Tibial artery (tissue), 4 donors: Measurements from ENCODE around the gene VAMP1.

ENCODE experiments used
- DNase-seq, 2 donors: peaks; one replicate each; pipeline ENCODE4 v3.0.0-alpha.2; 2019
- H3K27ac ChIP-seq, 2 donors: fragments of 200-600 bp; sonication (generic) in 1 of 2; 1 replicate in 1 of 2; 2 replicates in 1 of 2; pipeline ENCODE4 v1.5.1; 2018 to 2019; ENCODE audit warnings: mild to moderate bottlenecking in 1 of 2
- H3K27me3 ChIP-seq, 2 donors: fragments of 200-600 bp; sonication (generic) in 1 of 2; one replicate each; pipeline versions ENCODE4 v1.5.1 to v1.6.0; 2016 to 2019
- H3K36me3 ChIP-seq, 3 donors: fragments of 200-600 bp; sonication (generic) in 2 of 3; one replicate each; pipeline ENCODE4 v1.5.1; 2016 to 2019; ENCODE audit warnings: mild to moderate bottlenecking in 2 of 3
- H3K4me1 ChIP-seq, 4 donors: fragments of 200-600 bp; sonication (generic) in 2 of 4; 1 replicate in 3 of 4; 2 replicates in 1 of 4; pipeline ENCODE4 v1.5.1; 2016 to 2019
- H3K4me3 ChIP-seq, 2 donors: fragments of 200-600 bp; sonication (generic) in 1 of 2; 1 replicate in 1 of 2; 2 replicates in 1 of 2; pipeline ENCODE4 v1.5.1; 2018 to 2019; ENCODE audit warnings: mild to moderate bottlenecking in 2 of 2
- H3K9me3 ChIP-seq, 3 donors: fragments of 200-600 bp; sonication (generic) in 1 of 3; one replicate each; pipeline ENCODE4 v1.5.1; 2016 to 2019
- CTCF ChIP-seq, 2 experiments: fragments of 200-600 bp in 1 of 2; fragments of 450-650 bp in 1 of 2; IDR thresholded peaks; one replicate each; pipeline ENCODE4 v1.5.1; 2017 to 2019; ENCODE audit warnings: antibody characterized with exemption in 2 of 2, mild to moderate bottlenecking in 1 of 2, moderate library complexity in 1 of 2
- intact Hi-C: fragments of 100-400 bp; cut with DNase I; formaldehyde crosslinking; loops from one replicate; pipeline ENCODE4 v1.15.0; 2023; ENCODE audit warnings: low total_unique reads

VAMP1 gene

GRCh38 chr12:6466184-6466573, 4.3 kb downstream of the VAMP1 start:
- Histone ChIP-seq H3K36me3 (peaks cover 33 to 47% (median 42%) of the 10 kb centered on the region in 3 donors), H3K4me1 (peaks cover 0 to 27% (median 18%) of the 10 kb centered on the region in 4 donors), H3K27ac (peak overlapping the region in 1 of 2 donors; percentile 30), H3K4me3 (no peak overlapping the region), H3K9me3 (no peaks in the 10 kb centered on the region), H3K27me3 (no peaks in the 10 kb centered on the region)
- intact Hi-C loops, result loop anchor here (5.0 kb wide), 1 partner anchor 129 kb away; no protein-coding TSS in a partner anchor
- no peak for TF ChIP-seq CTCF (IDR thresholded peaks at IDR 0.05)
- no peak for DNase-seq

GRCh38 chr12:6465467-6466183, 4.9 kb downstream of the VAMP1 start:
- intact Hi-C loops, result loop anchor here (2.0 to 5.0 kb wide), 2 partner anchors 43 to 128 kb away; no protein-coding TSS in a partner anchor
- peaks cover 39 to 52% (median 47%) of the 10 kb centered on the region in 3 donors for H3K36me3 ChIP-seq

GRCh38 chr12:6464531-6464930, 5.9 kb downstream of the VAMP1 start:
- no peaks in the 10 kb centered on the region for H3K9me3 ChIP-seq
- H3K27ac ChIP-seq, result no peak overlapping the region
- intact Hi-C loops, result loop anchor here (2.0 kb wide), 1 partner anchor 42 kb away; no protein-coding TSS in a partner anchor
- peaks cover 41 to 63% (median 58%) of the 10 kb centered on the region in 3 donors for H3K36me3 ChIP-seq
- H3K4me3 ChIP-seq, result no peak overlapping the region
- H3K4me1 ChIP-seq, result peaks cover 0 to 21% (median 17%) of the 10 kb centered on the region in 4 donors
- H3K27me3 ChIP-seq, result no peaks in the 10 kb centered on the region
- DNase-seq, result no peak
- no peak for TF ChIP-seq CTCF (IDR thresholded peaks at IDR 0.05)

More at GRCh38 chr12:6465467-6466183, 4.9 kb downstream of the VAMP1 start:
- DNase-seq, result peak in 1 of 2 donors; percentile 64
- H3K9me3 ChIP-seq, result no peaks in the 10 kb centered on the region
- H3K27ac ChIP-seq, result peak overlapping the region in 1 of 2 donors; percentile 30
- H3K4me3 ChIP-seq, result no peak overlapping the region
- peak; percentile 86 to 93 for TF ChIP-seq CTCF (IDR thresholded peaks at IDR 0.05)
- peaks cover 0 to 25% (median 18%) of the 10 kb centered on the region in 4 donors for H3K4me1 ChIP-seq
- H3K27me3 ChIP-seq, result no peaks in the 10 kb centered on the region

- peaks cover 48 to 70% (median 64%) of the 10 kb centered on the region in 3 donors for H3K36me3 ChIP-seq
- intact Hi-C loops, result loop anchor here (2.0 kb wide), 1 partner anchor 41 kb away; no protein-coding TSS in a partner anchor
- H3K27ac ChIP-seq, result no peak overlapping the region
- peaks cover 0 to 15% (median 10%) of the 10 kb centered on the region in 4 donors for H3K4me1 ChIP-seq
- no peak for DNase-seq
- no peaks in the 10 kb centered on the region for H3K9me3 ChIP-seq
- no peak overlapping the region for H3K4me3 ChIP-seq
- no peak for TF ChIP-seq CTCF (IDR thresholded peaks at IDR 0.05)
- no peaks in the 10 kb centered on the region for H3K27me3 ChIP-seq
Observed at GRCh38 chr12:6463858-6464257, 6.6 kb downstream of the VAMP1 start.

GRCh38 chr12:6463216-6463615, 7.3 kb downstream of the VAMP1 start:
- H3K27ac ChIP-seq, result no peak overlapping the region
- intact Hi-C loops, result no loop called here

More at GRCh38 chr12:6463216-6463615, 7.3 kb downstream of the VAMP1 start:
- Histone ChIP-seq H3K27me3 (no peaks in the 10 kb centered on the region), H3K4me1 (peaks cover 0 to 9% (median 4%) of the 10 kb centered on the region in 4 donors), H3K4me3 (no peak overlapping the region), H3K9me3 (no peaks in the 10 kb centered on the region), H3K36me3 (peaks cover 54 to 76% (median 71%) of the 10 kb centered on the region in 3 donors)
- no peak for DNase-seq
- no peak for TF ChIP-seq CTCF (IDR thresholded peaks at IDR 0.05)
